Kidney glomerular epithelial cell (primary cell): ENCODE measurements around the gene DPRX.

ENCODE experiments used
- DNase-seq: peaks from one replicate; lab custom pipeline; 2025; lab: John Stamatoyannopoulos, UW

The DPRX gene, protein sequence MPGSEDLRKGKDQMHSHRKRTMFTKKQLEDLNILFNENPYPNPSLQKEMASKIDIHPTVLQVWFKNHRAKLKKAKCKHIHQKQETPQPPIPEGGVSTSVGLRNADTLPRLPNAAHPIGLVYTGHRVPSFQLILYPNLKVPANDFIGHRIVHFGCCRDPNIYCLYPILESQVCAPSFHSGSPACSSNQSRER

DNA sequence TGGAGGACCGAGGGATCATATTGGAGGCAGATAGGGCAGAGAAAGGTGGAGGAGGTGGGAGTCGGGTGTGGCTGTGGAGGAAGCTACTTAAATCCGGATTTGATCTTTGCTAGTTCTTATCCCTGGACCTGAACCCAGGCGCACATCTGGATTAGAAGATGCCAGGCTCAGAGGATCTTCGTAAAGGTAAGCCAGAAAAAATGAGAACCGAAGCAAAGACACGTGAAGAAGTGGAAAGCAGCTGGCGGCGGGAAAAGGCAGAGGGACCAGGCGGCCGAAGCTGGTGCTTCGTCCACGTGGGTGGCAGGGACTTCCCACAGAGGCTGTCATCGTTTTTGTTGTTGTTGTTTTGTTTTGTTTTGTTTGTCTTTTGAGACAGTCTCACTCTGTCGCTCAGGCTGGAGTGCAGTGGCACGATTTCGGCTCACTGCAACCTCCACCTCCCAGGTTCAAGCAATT lies at the start of gene DPRX:
TSS of gene DPRX (plus strand) at position 51 of the 459 bp plus-strand sequence. CDS start at position 159, 108 bp downstream.
- no peak for DNase-seq

DNA sequence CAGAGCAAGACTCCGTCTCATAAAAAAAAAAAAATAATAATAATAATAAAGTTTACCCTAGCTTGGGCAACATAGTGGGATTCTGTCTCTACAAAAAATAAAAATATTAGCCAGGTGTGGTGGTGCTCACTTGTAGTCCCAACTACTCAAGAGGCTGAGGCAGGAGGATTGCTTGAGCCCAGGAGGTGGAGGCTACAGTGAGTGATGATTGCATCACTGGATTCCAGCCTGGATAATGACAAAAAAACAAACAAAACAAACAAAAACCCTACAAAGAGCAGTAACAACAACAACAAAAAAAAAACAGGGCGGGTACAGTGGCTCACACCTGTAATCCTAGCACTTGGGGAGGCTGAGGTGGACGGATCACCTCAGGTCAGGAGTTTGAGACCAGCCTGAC lies 48.6 kb upstream of the DPRX start:
- no peak for DNase-seq

DNA sequence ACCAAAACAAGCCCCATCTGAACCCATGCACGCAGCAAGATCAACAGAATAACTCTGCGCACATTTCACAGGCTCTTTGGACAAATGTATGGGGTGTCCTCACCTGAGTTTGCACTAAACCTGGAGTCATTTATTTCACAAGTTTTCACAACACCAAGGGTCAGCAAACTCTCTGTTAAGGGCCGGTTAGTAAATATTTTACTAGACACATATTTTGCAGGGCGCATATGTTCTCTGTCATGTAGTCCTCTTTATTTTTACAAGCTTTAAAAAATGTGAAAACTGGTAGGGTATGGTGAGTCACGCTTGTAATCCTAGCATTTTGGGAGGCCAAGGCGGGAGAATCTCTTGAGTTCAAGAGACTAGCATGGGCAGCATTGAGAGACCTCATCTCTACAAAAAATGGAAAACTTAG lies 45.5 kb upstream of the DPRX start:
- DNase-seq, result no peak

DNA sequence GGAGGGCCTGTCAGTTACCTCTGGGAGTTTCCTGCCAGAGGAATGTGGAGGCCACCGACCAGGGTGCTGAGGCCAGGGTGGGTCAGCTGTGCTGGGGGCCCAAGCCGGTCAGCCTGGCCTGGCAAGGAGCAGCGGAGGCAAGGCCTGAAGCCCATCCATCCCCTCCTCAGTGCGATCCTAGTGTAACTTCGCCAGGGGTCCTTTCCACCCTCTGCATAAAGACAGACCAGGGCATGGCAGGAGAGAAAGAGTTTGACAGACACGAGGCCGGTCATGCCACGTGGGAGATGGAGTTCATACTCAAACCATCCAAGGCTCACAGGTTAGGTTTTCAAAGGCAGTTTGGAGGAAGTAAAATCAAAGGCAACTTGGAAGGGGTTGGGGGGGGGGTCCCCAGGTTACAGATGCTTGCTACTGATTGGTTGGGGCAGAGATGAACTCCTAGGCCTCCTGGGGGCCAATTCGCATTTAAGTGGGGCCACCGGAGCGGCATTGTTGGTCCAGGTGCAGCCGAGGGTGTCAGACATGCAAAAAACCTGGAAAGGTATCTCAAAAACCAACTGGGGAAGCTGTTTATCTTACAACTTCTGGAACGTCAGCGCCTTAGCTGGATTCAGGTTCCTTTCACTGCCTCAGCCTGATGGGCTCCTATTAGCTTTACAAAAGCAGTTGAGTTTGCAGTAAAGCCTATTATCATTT lies 36.8 kb upstream of the DPRX start:
- no peak for DNase-seq

DNA sequence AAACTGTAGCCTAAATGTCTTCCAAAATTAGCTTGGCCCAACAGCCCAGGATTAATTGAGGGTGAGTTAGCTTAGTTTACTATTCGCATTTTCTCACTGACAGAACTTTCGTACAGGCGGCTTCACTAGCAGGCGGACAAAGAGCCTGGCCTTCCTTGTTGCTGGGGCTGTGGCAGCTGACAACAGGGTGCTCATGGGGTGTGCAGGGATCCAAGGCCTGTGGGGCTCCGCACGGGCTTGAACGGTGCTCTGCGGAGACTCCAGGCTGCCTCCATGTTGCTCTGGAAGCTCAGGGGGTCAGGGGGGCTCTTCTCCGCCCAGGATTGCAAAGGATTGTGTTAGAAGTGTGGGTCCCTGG lies 36.3 kb upstream of the DPRX start:
- DNase-seq, result no peak

DNA sequence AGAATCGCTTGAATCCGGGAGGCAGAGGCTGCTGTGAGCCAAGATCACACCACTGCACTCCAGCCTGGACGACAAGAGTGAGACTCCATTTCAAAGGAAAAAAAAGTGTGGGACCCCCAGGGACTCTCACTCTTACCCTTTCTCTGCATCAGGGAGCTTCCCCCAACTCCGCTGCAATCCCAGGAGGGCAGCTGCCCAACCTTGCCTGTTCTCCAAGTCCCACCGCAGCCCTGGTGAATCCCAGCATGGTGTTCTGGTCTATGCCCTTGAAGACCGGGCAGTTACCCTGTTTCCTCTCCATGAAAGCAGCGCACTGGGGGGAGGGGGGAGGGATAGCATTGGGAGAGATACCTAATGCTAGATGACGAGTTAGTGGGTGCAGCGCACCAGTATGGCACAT lies 35.7 kb upstream of the DPRX start:
- DNase-seq, result no peak

DNA sequence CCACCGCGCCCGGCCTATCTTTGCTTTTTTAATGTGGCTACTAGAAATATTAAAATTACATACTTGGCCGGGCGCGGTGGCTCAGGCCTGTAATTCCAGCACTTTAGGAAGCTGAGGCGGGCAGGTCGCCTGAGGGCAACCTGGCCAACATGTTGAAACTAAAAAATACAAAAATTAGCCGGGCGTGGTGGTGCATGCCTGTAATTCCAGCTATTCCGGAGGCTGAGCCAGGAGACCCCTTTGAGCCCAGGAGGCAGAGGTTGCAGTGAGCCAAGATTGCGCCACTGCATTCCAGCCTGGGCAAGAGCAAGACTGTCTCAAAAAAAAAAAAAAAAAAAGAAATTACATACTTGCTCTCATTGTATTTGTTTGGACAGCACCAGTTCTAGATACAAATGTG lies 34.8 kb upstream of the DPRX start:
- no peak for DNase-seq

DNA sequence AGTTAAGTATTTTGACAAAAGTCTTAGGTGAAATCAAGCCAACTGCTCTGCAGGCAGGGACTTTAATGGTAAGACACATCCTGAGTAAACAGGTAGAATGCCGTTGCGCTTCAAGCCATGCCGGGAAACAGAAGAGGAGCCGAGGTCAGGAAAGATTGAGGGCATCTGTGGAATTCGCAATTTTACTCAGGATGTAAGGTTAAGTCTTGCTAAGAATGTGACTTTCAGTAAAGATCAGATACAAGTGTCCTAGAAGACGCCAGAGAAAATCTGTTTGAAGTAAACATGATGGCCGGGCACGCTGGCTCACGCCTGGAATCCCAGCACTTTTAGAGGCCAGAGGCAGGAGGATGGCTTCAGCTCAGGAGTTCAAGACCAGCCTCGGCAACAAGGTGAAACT lies 33.4 kb upstream of the DPRX start:
- no peak for DNase-seq

DNA sequence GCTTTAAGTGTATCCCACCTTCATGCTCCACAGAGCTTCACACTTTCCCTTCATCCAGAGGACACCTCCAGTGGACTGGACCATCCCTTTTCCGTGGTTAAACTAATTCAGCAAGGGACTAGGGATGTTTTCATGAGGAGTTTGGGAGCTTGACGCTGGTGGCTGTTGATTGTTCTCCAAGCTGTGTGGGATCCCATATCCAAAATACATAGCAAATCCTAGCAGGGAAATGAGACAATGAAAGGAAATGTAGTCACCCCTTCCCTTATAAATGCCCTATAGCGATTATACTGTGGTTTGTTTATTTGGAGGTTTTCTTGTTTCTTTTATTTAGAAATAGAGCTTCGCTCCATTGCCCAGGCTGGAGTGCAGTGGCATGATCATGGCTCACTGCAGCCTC lies 31.6 kb upstream of the DPRX start:
- no peak for DNase-seq

DNA sequence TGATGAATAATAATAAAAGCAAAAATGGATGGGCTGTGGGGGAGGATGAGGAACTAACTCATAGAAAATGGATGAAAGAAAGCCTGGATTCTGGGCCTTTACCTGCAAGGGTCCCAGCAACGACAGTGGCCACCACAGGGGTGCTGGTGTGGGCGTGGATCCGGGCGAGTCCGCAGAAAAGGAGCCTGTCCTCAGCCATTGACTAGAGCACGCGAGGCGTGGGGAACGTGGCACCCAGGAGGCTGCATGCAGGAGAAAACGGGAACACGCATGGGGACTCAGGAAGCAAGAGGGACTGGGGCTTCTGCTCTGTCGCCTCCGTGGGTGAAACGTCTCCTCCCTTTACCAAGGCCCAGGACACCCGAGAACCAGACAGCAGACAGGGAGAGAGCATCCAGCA lies 25.8 kb upstream of the DPRX start:
- DNase-seq, result no peak

DNA sequence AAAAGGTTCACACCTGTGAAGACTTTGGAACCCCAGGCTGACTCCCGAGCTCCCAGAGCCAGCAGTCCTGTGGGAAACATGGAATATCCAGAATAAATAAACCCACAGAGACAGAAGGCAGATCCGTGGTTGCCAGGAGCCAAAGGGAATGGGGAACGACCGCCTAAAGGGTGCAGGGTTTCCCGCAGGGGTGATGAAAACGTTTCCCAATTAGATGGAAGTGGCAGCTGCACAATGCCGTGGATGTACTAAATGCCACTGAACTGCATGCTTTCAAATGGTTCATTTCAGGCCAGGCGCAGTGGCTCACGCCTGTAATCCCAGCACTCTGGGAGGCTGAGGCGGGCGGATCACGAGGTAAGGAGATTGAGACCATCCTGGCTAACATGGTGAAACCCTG lies 23.4 kb upstream of the DPRX start:
- no peak for DNase-seq

DNA sequence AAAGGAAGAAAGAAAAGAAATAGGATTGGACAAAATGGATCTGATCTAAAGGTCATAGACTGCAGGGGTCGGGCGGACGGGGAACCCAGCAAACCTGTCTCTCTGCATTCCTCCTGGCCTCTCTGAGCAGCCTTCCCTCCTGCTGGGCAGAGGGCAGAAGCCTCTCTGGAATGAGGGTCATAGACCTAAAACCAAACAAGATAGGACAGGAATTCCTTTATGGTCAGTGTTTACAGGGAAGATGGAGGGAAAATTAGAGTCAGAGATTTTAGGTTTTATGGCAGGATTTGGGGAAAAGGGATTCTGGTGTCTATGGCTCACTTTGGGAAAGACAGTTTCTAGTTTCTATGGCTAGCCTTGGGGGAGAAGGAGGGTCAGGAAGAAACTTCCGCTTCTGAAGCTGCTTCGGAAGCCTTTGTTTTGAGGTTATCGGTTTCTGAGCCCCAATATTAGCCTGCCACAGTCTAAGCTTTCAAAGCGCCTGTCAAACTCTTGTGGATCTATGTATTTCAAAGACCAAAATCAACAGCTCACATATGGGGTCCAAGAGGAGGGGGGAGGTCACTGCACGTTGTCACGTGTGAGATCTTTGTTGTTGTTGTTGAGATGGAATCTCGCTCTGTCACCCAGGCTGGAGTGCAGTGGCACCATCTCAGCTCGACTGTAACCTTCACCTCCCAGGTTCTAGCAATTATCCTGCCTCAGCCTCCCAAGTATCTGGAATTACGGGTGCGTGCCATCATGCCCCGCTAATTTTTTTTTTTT lies 18.9 kb upstream of the DPRX start:
- no peak for DNase-seq

DNA sequence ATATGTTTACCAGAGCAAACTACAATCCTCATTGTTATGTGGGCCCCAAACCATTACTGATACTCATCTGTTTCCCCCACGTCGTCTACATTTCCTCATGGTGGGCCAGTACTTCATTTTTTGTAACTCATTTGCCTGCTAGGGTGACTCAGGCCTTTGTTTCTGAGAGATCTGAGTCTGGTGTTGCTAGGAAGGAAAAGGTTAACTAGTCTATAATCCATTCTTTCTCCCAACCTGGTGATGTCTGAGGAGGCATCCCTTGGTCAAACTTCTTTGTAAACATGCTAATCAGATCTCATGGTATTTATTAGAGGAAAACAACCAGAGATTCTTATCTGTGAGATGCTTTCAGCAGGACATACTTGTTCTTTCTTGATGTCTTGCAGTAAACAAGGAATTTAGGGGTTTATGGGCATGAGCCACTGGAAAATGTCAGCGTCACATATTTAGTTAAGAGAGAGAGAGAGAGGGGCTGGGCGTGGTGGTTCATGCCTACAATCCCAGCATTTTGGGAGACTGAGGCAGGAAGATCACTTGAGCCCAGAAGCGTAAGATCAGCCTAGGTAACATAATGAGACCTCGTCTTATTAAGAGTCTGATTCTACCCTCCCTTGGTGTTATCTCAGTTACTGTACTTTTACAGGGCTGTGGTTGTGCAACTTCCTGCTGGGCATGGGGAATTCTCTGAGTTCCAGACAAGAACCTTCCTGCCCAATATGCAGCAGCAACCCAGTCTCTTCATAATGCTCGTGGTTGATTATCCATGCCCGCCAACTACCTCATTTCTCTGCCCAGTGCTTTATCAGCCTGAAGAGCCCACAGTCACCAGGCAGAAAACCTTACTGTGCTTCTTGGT lies 9.7 kb upstream of the DPRX start:
- DNase-seq, result no peak

DNA sequence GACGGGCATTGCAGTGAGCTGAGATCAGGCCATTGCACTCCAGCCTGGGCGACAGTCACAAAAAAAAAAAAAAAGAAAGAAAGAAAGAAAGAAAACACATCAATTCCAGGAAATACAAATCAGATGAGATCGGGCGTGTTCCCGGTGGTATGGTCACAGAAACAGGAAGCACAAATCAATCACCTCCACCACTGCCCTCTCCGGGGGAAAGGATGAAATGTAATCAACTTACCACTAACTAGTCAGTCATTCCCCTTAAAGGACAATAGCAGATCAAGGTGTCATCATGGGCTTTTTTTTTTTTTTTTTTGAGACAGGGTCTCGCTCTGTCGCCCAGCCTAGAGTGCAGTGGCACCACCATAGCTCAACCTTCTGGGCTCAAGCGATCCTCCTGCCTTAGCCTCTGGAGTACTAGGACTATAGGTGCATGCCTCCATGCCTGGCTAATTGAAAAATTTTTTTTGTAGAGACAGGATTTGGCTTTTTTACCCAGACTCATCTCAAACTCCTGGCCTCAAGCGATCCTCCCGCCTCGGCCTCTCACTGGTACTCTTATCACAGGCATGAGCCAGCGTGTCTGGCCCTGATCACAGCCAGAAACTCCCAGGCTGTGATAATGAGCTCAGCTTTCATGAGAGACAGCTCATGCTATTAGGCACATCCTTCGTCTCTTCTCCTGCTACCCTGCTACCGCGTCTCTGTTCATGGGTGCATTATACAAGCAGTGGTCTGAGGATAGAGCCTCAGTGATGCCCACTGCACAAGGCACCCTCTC lies 6.8 kb upstream of the DPRX start:
- no peak for DNase-seq

DNA sequence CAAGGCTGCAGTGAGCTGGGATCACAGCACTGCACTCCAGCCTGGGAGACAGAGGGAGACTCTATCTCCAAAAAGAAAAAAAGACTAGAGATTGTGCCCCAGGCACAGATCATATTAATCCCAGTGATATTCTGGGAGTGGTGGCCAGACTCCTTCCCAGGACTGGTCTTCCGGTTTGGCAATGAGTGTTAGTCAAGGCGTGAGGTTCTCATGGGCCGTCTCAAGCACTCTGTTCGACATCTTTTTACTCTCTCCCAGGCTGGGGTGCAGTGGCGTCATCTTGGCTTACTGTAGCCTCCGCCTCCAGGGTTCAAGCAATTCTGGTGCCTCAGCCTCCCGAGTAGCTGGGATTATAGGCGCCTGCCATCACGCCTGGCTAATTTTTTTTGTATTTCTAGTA lies 5.3 kb upstream of the DPRX start:
- no peak for DNase-seq

DNA sequence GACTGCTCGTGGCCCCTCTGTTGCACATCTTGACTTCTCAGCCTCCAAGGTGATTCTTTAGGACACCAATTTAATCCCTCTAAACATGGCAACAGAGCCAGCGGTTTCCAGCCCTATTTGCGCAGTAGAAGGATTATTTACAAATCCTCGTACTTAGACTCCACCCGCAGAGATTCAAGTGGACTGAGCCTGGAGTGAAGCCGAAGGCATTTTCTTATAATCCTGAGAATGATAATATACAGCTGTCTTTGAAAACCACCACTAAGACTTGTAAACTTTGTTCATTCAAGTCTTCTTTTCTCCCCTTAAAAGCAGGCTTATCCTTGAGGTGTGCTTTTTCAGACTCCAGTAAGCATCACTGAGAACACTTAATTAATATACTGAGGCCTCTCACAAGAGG lies 4.8 kb upstream of the DPRX start:
- no peak for DNase-seq

DNA sequence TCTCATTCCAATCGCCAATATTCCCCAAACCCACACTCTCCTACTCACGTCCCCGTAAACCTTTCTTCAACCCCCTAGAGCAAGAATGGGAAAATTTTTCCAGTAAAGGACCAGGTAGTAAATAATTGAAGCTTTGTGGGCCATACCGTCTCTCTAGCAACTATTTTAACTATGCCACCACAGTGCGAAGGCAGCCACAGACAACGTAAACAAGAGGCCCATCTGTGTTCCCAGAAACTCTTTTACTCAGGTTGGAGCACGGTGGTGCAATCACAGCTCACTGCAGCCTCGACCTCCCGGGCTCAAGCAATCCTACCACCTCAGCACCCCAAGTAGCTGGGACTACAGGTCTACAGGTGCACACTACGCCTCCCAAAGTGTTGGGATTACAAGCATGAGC lies 3.0 kb downstream of the DPRX start:
- no peak for DNase-seq

DNA sequence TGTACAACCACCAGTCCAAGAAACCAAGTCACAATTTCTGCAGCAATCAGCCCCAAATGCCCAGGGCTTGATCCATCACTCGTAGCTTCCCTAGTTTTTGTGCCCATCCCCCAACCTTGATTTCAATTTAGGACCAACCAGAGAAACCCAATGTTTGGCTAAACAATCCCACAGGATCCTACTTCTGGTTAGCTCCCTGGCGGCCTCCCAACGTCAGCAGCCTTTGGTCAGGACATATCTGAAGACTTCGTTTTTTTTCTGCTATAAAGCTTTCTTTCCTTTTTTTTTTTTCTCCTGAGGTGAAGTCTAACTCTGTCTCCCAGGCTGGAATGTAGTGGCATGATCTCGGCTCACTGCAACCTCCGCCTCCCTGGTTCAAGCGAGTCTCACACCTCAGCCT lies 7.7 kb downstream of the DPRX start:
- DNase-seq, result no peak

DNA sequence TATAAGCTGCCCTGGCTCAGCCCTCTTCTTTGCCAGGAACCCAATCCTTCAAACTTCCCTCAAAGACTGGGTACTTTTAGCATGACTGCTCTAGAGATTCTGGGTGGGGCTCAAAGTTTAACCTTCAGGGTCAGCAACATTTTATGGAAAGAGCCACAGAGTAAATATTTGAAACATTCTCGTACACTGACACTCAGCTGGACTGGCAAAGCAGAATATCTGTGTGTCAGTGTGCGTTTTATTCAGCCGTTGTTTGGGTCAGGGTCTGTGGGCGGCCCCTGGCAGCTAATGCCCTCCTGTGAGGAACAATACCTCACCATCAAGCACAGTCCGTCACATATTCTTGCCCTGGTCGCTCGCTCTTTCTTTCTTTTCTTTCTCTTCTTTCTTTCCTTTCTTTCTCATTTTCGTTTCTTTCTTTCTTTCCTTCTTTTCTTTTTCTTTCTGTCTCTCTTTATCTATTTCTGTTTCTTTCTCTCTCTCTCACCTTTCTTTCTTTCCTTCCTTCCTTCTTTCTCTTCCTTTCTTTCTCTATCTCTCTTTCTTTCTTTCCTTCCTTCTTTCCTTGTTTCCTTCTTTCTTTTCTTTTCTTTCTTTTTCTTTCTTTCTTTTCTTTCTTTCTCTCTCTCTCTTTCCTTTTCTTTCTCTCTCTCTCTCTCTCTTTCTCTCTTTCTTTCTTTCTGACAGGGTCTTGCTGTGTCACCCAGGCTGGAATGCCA lies 10.7 kb downstream of the DPRX start:
- no peak for DNase-seq

DNA sequence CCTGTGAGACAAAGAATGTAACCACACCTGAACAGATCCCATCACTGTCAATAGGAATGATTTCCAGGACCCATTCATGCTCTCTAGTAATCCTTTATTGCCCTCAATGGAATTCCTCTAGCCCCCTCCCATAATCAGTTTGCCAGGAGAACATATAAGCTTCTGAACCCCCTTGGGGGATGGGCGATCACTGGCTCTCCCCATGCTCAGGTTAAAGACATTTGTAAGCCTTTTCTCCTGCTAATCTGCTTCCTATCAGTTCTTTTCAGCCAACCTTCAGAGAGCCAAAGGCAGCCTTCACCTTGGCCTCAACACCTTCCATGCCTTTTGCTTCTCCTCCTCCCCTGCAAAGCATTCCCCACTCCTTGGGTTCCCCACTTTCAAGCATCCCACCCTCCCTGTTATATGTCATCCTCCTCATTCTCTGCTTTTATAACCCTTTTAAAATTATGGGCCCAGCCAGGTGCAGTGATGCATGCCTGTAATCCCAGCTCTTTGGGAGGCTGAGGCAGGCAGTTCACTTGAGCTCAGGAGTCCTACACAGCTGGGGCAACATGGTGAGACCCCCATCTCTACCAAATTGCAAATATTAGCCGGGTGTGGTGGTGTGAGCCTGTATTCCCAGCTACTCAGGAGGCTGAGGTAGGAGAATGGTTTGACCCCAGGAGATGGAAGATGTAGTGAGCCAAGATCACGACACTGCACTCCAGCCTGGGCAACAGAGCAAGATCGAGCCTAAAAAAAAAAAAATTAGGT lies 12.4 kb downstream of the DPRX start:
- DNase-seq, result no peak
